Fibroblast of lung (primary cell): ENCODE results near the gene HS6ST2. TPM values are rescaled to one million over a fixed set of nuclear protein-coding genes. Genes with fewer than 3 reads are reported as not detected.

Experiments used
- DNase-seq, 2 donors: peaks; one replicate each; pipeline versions ENCODE4 v3.0.0 to v3.0.0-alpha.2; 2010; ENCODE audit warnings: low read depth in 2 of 2
- H2AFZ ChIP-seq: 2 replicates; pipeline ENCODE4 v1.5.1; 2012; ENCODE audit warnings: low read length, control low read depth, inconsistent platforms
- H3K27ac ChIP-seq: 2 replicates; pipeline ENCODE4 v1.5.1; 2011; ENCODE audit warnings: low read length, control low read depth; ENCODE audit not compliant: insufficient read depth
- H3K27me3 ChIP-seq: 2 replicates; pipeline ENCODE4 v1.5.1; 2011; ENCODE audit warnings: mild to moderate bottlenecking, low read length; ENCODE audit not compliant: control insufficient read depth, insufficient read depth
- H3K36me3 ChIP-seq: 2 replicates; pipeline ENCODE4 v1.5.1; 2011; ENCODE audit warnings: low read length; ENCODE audit not compliant: control insufficient read depth, insufficient read depth
- H3K4me1 ChIP-seq: 2 replicates; pipeline ENCODE4 v1.5.1; 2011; ENCODE audit warnings: low read length; ENCODE audit not compliant: control insufficient read depth, insufficient read depth; ENCODE audit errors: extremely low read depth
- H3K4me2 ChIP-seq: 2 replicates; pipeline ENCODE4 v1.5.1; 2011; ENCODE audit warnings: low read length, control low read depth; ENCODE audit not compliant: insufficient read depth; ENCODE audit errors: extremely low read depth
- H3K4me3 ChIP-seq, 4 experiments: fragments of 200-600 bp in 1 of 4; sonication (generic) in 1 of 4; replicated peaks in 1 of 4; 2 replicates each; pipeline ENCODE4 v1.5.1; 2011 to 2016; ENCODE audit warnings: low read length in 4 of 4, low read depth in 3 of 4, mild to moderate bottlenecking in 3 of 4, control low read depth in 2 of 4, inconsistent platforms in 1 of 4, mixed read lengths in 1 of 4; ENCODE audit not compliant: insufficient read depth in 1 of 4; ENCODE audit errors: control extremely low read depth in 1 of 4
- H3K79me2 ChIP-seq: 2 replicates; pipeline ENCODE4 v1.5.1; 2012; ENCODE audit warnings: mild to moderate bottlenecking, low read length, inconsistent platforms; ENCODE audit not compliant: control insufficient read depth, insufficient read depth
- H3K9ac ChIP-seq: 2 replicates; pipeline ENCODE4 v1.5.1; 2011; ENCODE audit warnings: mild to moderate bottlenecking, low read length, control low read depth; ENCODE audit not compliant: insufficient read depth
- H3K9me3 ChIP-seq: 2 replicates; pipeline ENCODE4 v1.5.1; 2012; ENCODE audit warnings: low read depth, low read length; ENCODE audit not compliant: control insufficient read depth, insufficient read depth
- H4K20me1 ChIP-seq: 2 replicates; pipeline ENCODE4 v1.5.1; 2011; ENCODE audit warnings: low read length; ENCODE audit not compliant: control insufficient read depth, insufficient read depth; ENCODE audit errors: extremely low read depth
- CTCF ChIP-seq, 2 donors: IDR thresholded peaks in 1 of 2; conservative IDR thresholded peaks in 1 of 2; 1 replicate in 1 of 2; 2 replicates in 1 of 2; pipeline ENCODE4 v1.5.1; 2011 to 2012; ENCODE audit warnings: low read length in 2 of 2, control low read depth in 1 of 2, inconsistent platforms in 1 of 2, low read depth in 1 of 2, mild to moderate bottlenecking in 1 of 2
- EZH2 ChIP-seq: IDR thresholded peaks from 2 replicates; pipeline ENCODE4 v1.5.1; 2012; ENCODE audit warnings: low read length, control low read depth, mild to moderate bottlenecking; ENCODE audit errors: missing control alignments
- polyA plus RNA-seq, 2 donors: library from polyadenylated mRNA; depleted of rRNA in 1 of 2; stranded (reverse) in 1 of 2; unstranded in 1 of 2; fragments of >200 nt; gene quantifications; 2 replicates each; pipeline ENCODE4 v1.2.1, GENCODE V29; 2011 to 2012; ENCODE audit warnings: missing spikeins in 1 of 2
- total RNA-seq: library from RNA; depleted of rRNA; stranded (reverse); fragments of >200 nt; gene quantifications from 2 replicates; pipeline ENCODE4 v1.2.1, GENCODE V29; 2014

HS6ST2 gene
- total and polyA plus RNA-seq, 2 donors (not counting 1 experiment from before 2014, with no cell fraction given) = 0.01 to 0.17 TPM

GRCh38 chrX:132877954-132878536 is 80.4 kb downstream of the HS6ST2 start:
- no peak for DNase-seq
- Histone ChIP-seq H3K27me3 (no peaks in the 10 kb centered on the region), H3K36me3 (no peaks in the 10 kb centered on the region), H3K79me2 (no peaks in the 10 kb centered on the region), H3K4me2 (no peak overlapping the region), H3K4me1 (no peaks in the 10 kb centered on the region), H3K4me3 (no peak overlapping the region), H2AFZ (no peak overlapping the region), H3K9me3 (no peaks in the 10 kb centered on the region), H3K9ac (no peak overlapping the region), H4K20me1 (no peaks in the 10 kb centered on the region), H3K27ac (no peak overlapping the region)
- no peak for TF ChIP-seq CTCF (conservative IDR thresholded peaks at IDR 0.05 in 1 of 2, IDR thresholded peaks at IDR 0.05 in 1 of 2; ENCODE audit: low read depth in 1 of 2, low read length in 2 of 2)

GRCh38 chrX:132876523-132877338 is 81.7 kb downstream of the HS6ST2 start:
- no peak overlapping the region for H2AFZ ChIP-seq
- H3K9me3 ChIP-seq = no peaks in the 10 kb centered on the region
- no peak overlapping the region for H3K4me2 ChIP-seq
- H3K9ac ChIP-seq = no peak overlapping the region
- H3K27ac ChIP-seq = no peak overlapping the region
- H3K4me1 ChIP-seq = no peaks in the 10 kb centered on the region
- peak in 1 of 2 donors; percentile 10 for DNase-seq
- H3K4me3 ChIP-seq = no peak overlapping the region
- H3K79me2 ChIP-seq = no peaks in the 10 kb centered on the region
- H3K27me3 ChIP-seq = no peaks in the 10 kb centered on the region
- H4K20me1 ChIP-seq = no peaks in the 10 kb centered on the region
- TF ChIP-seq CTCF (conservative IDR thresholded peaks at IDR 0.05 in 1 of 2, IDR thresholded peaks at IDR 0.05 in 1 of 2; ENCODE audit: low read depth in 1 of 2, low read length in 2 of 2) (no peak), EZH2 (no peak)
- no peaks in the 10 kb centered on the region for H3K36me3 ChIP-seq

GRCh38 chrX:132875650-132876522 is 82.5 kb downstream of the HS6ST2 start:
- Histone ChIP-seq H3K27ac (no peak overlapping the region), H3K27me3 (no peaks in the 10 kb centered on the region), H4K20me1 (no peaks in the 10 kb centered on the region), H3K9me3 (no peaks in the 10 kb centered on the region), H3K9ac (no peak overlapping the region), H3K79me2 (no peaks in the 10 kb centered on the region), H2AFZ (no peak overlapping the region), H3K4me1 (no peaks in the 10 kb centered on the region), H3K4me2 (no peak overlapping the region), H3K4me3 (no peak overlapping the region), H3K36me3 (no peaks in the 10 kb centered on the region)
- TF ChIP-seq CTCF (conservative IDR thresholded peaks at IDR 0.05 in 1 of 2, IDR thresholded peaks at IDR 0.05 in 1 of 2; ENCODE audit: low read depth in 1 of 2, low read length in 2 of 2) (no peak), EZH2 (no peak)
- no peak for DNase-seq
